SK-N-DZ (cell line): Measurements from ENCODE around the gene RRP1B.
"Not testable (repeated sequence)": the region's sequence is repeated elsewhere in the genome, so short reads cannot be mapped to it uniquely, and the experiment has no call there.

Experiments used
- DNase-seq: peaks from one replicate; pipeline ENCODE4 v3.0.0-alpha.2; 2015; ENCODE audit warnings: low spot score

RRP1B gene

GRCh38 chr21:43697758-43698643 lies 38.6 kb downstream of the RRP1B start:
- DNase-seq, result no peak

- DNase-seq, result not testable (repeated sequence)
Measured at GRCh38 chr21:43699492-43699777, 40.1 kb downstream of the RRP1B start.

- DNase-seq, result no peak
Measured at GRCh38 chr21:43699933-43700599, 40.7 kb downstream of the RRP1B start.

GRCh38 chr21:43701936-43702784 lies 42.8 kb downstream of the RRP1B start:
- DNase-seq, result no peak

GRCh38 chr21:43702785-43703034 lies 43.4 kb downstream of the RRP1B start:
- no peak for DNase-seq

- DNase-seq, result no peak
Measured at GRCh38 chr21:43703035-43703880, 43.9 kb downstream of the RRP1B start.

- no peak for DNase-seq
Measured at GRCh38 chr21:43707462-43707861, 48.1 kb downstream of the RRP1B start.

GRCh38 chr21:43708745-43709381 lies 49.5 kb downstream of the RRP1B start:
- DNase-seq, result no peak

- no peak for DNase-seq
Measured at GRCh38 chr21:43712268-43712942, 53.0 kb downstream of the RRP1B start.

GRCh38 chr21:43713123-43713522 lies 53.8 kb downstream of the RRP1B start:
- DNase-seq, result not testable (repeated sequence)

GRCh38 chr21:43716376-43717165 lies 57.2 kb downstream of the RRP1B start:
- DNase-seq, result no peak

- DNase-seq, result no peak
Measured at GRCh38 chr21:43717166-43717853, 58.0 kb downstream of the RRP1B start.

GRCh38 chr21:43717967-43718871 lies 58.9 kb downstream of the RRP1B start:
- no peak for DNase-seq

GRCh38 chr21:43718872-43719747 lies 59.8 kb downstream of the RRP1B start, which contains the start of gene PDXK:
Gene PDXK (plus strand): TSS chr21:43719129. CDS start chr21:43719295, 166 bp downstream.
- DNase-seq, result peak; percentile 57

GRCh38 chr21:43719748-43720538 lies 60.6 kb downstream of the RRP1B start:
- no peak for DNase-seq
